NCI-H1694 (cell line): ENCODE results near the gene LRRC10.

ENCODE experiments used
- DNase-seq: peaks from one replicate; lab custom pipeline; 2025; lab: John Stamatoyannopoulos, UW

LRRC10 gene

GRCh38 chr12:69569236-69569635, 41.5 kb downstream of the LRRC10 start:
- no peak for DNase-seq

- no peak for DNase-seq
Observed at GRCh38 chr12:69566603-69567002, 44.1 kb downstream of the LRRC10 start.

GRCh38 chr12:69563166-69563762, 47.4 kb downstream of the LRRC10 start:
- DNase-seq = no peak
